Gastrocnemius medialis (tissue), 4 donors: ENCODE data around the gene NECTIN1. TPM values are rescaled to one million over a fixed set of nuclear protein-coding genes. Genes with fewer than 3 reads are reported as not detected.

Source experiments
- ATAC-seq, 2 donors: fragments of 150-250 bp; one replicate each; pipeline ENCODE4 v1.9.1; 2016
- DNase-seq, 2 donors: peaks; one replicate each; pipeline ENCODE4 v3.0.0-alpha.2; 2019
- H3K27ac ChIP-seq, 4 donors: fragments of 200-600 bp; sonication (generic); 1 replicate in 1 of 4; 2 replicates in 3 of 4; pipeline ENCODE4 v1.5.1; 2016 to 2018; ENCODE audit warnings: mild to moderate bottlenecking in 2 of 4, moderate library complexity in 1 of 4
- H3K27me3 ChIP-seq, 3 donors: fragments of 200-600 bp; sonication (generic) in 2 of 3; 1 replicate in 1 of 3; 2 replicates in 2 of 3; pipeline versions ENCODE4 v1.5.1 to v1.6.0; 2016 to 2019; ENCODE audit warnings: mild to moderate bottlenecking in 1 of 3, moderate library complexity in 1 of 3
- H3K36me3 ChIP-seq, 2 donors: fragments of 200-600 bp; sonication (generic) in 1 of 2; one replicate each; pipeline ENCODE4 v1.5.1; 2017 to 2018
- H3K4me1 ChIP-seq, 2 donors: fragments of 200-600 bp; sonication (generic) in 1 of 2; one replicate each; pipeline ENCODE4 v1.5.1; 2016 to 2017; ENCODE audit warnings: mild to moderate bottlenecking in 2 of 2
- H3K4me3 ChIP-seq, 4 donors: fragments of 200-600 bp; sonication (generic) in 3 of 4; 1 replicate in 1 of 4; 2 replicates in 3 of 4; pipeline ENCODE4 v1.5.1; 2016 to 2019; ENCODE audit warnings: mild to moderate bottlenecking in 2 of 4
- H3K9me3 ChIP-seq, 3 donors: fragments of 200-600 bp; sonication (generic) in 2 of 3; 1 replicate in 1 of 3; 2 replicates in 2 of 3; pipeline ENCODE4 v1.5.1; 2016 to 2019
- POLR2A ChIP-seq, 2 donors: fragments of 450-650 bp; IDR thresholded peaks; one replicate each; pipeline ENCODE4 v1.6.1; 2017; ENCODE audit warnings: antibody characterized with exemption in 2 of 2, mild to moderate bottlenecking in 2 of 2, moderate library complexity in 2 of 2
- in situ Hi-C, 4 donors: fragments of 200-750 bp; cut with MboI; loops; one replicate each; pipeline versions ENCODE4 v1.15.0 to v1.8.0; 2017; ENCODE audit warnings: low sequenced_read_pairs in 4 of 4
- intact Hi-C: fragments of 100-400 bp; cut with DNase I; formaldehyde crosslinking; loops from one replicate; pipeline ENCODE4 v1.15.1; 2023; ENCODE audit warnings: low total_unique reads
- total RNA-seq, 4 donors: library from RNA; depleted of rRNA; stranded (reverse); fragments of >200 nt; gene quantifications; one replicate each; pipeline versions ENCODE4 v1.1.0 to v1.2.3, GENCODE V29; 2016
- TF ChIP-seq, protein P1 (sequence below), 5 experiments: fragments of 450-650 bp in 3 of 5; fragments of 200-600 bp in 2 of 5; sonication (generic) in 2 of 5; IDR thresholded peaks in 4 of 5; conservative IDR thresholded peaks in 1 of 5; 1 replicate in 4 of 5; 2 replicates in 1 of 5; pipeline ENCODE4 v1.5.1; 2016 to 2019; ENCODE audit warnings: antibody characterized with exemption in 5 of 5, mild to moderate bottlenecking in 3 of 5, moderate library complexity in 3 of 5

Gene NECTIN1
- total RNA-seq, 4 donors from 2014 or later: 0.66 to 2.2 (median 0.92) TPM

DNA sequence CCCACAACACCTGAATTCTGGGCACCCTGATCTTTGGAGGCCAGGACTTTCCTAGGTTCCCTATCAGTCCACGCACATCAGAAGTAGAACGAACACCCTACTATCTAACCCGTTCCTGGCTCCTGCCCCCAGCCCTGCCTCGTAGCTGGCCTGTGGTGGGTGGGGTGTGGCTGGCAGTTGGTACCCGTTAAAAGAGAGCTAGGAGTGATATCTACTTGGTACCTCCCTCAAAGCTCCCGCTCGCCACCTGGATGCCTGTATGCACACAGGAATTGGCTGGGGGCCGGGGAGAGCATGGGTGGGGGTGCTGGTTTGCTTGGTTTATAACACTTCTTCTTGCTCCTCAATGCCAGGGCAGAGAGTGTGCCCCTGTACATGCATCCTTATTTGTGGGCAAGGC lies 14.0 kb upstream of the NECTIN1 start:
- intact Hi-C loops: no loop called here
- in situ Hi-C loops: loop anchor here in 2 of 4 donors (25.0 kb wide), 1 partner anchor 256 kb away; no protein-coding TSS in a partner anchor
- TF ChIP-seq POLR2A (IDR thresholded peaks at IDR 0.05): no peak
- TF ChIP-seq, protein P1, sequence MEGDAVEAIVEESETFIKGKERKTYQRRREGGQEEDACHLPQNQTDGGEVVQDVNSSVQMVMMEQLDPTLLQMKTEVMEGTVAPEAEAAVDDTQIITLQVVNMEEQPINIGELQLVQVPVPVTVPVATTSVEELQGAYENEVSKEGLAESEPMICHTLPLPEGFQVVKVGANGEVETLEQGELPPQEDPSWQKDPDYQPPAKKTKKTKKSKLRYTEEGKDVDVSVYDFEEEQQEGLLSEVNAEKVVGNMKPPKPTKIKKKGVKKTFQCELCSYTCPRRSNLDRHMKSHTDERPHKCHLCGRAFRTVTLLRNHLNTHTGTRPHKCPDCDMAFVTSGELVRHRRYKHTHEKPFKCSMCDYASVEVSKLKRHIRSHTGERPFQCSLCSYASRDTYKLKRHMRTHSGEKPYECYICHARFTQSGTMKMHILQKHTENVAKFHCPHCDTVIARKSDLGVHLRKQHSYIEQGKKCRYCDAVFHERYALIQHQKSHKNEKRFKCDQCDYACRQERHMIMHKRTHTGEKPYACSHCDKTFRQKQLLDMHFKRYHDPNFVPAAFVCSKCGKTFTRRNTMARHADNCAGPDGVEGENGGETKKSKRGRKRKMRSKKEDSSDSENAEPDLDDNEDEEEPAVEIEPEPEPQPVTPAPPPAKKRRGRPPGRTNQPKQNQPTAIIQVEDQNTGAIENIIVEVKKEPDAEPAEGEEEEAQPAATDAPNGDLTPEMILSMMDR (IDR thresholded peaks at IDR 0.05 in 4 of 5, conservative IDR thresholded peaks at IDR 0.05 in 1 of 5): no peak
- Histone ChIP-seq H3K36me3 (no peaks in the 10 kb centered on the region), H3K4me3 (no peak overlapping the region), H3K27ac (no peak overlapping the region), H3K27me3 (peaks cover 29 to 35% (median 33%) of the 10 kb centered on the region in 3 donors), H3K9me3 (no peaks in the 10 kb centered on the region), H3K4me1 (no peaks in the 10 kb centered on the region)
- DNase-seq (no peak), ATAC-seq (no peak)

DNA sequence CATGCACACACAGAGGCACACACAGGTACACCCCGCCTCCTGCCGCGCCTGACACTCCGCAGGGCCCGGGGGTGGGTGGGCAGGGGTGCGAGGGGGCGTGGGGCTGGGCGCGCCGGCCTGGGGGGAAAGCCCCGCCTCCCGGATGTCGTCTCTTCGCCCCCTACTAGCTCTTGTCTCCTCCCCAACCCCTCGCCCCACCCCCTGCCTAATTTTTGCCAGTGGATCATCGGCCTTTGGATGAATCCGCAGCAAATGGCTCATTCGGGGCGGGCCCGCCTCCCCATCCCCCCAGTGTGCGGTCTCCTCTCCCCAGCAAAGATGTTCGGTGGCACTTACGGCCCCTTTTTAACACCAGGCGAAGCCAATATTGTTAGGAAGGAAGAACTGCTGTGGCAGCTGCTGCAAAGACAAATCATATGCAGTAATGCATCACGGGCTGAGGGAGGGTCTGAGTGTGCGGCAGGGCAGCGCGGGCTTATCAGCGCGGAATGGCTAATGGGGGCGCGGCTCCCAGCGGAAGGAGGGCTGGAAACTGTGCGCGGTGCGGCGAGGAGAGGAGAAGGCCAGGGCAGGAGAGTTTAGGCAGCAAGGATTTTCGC lies 13.4 kb upstream of the NECTIN1 start:
- no peaks in the 10 kb centered on the region for H3K4me1 ChIP-seq
- DNase-seq (no peak), ATAC-seq (no peak)
- H3K36me3 ChIP-seq: no peaks in the 10 kb centered on the region
- TF ChIP-seq POLR2A (IDR thresholded peaks at IDR 0.05): no peak
- TF ChIP-seq, protein P1 (IDR thresholded peaks at IDR 0.05 in 4 of 5, conservative IDR thresholded peaks at IDR 0.05 in 1 of 5): no peak
- peaks cover 29 to 37% (median 33%) of the 10 kb centered on the region in 3 donors for H3K27me3 ChIP-seq
- H3K4me3 ChIP-seq: no peak overlapping the region
- no peak overlapping the region for H3K27ac ChIP-seq
- intact Hi-C loops: no loop called here
- H3K9me3 ChIP-seq: no peaks in the 10 kb centered on the region
- in situ Hi-C loops: loop anchor here in 2 of 4 donors (25.0 kb wide), 1 partner anchor 255 kb away; no protein-coding TSS in a partner anchor

DNA sequence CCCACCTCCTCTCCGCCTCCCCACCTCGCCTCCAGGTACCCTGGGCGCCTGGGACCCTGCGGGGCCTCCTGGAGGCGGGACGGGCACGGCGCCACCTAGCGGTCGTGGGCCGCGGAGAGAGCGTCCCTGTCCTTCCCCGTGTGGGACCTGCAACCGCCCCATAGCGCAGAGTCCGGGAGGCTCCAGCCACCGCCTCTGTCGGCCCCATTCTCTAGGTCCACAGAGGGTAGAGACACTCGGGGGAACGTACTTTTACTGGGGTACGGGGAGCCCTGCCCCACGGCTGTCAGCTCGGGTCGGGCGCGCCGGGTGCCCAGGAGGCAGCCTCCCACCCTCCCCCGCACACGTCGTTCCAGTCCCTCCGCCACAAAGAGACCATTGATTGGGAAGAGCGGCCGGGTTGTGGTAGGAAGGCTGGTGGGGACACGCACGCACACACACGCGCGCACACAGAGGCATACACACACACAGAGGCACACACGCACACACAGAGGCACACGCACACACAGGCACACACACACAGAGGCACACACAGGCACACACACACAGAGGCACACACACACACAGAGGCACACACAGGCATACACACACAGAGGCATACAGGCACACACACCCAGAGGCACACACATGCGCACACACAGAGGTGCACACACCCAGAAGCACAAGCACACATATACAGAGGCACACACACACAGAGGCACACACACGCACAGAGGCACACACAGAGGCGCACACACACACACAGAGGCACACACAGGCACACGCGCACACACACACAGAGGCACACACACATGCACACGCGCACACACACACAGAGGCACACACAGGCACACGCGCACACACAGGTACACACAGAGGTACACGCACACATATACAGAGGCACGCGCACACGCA lies 12.6 kb upstream of the NECTIN1 start:
- peak overlapping the region in 1 of 4 donors; percentile 24 for H3K4me3 ChIP-seq
- no peak overlapping the region for H3K27ac ChIP-seq
- peaks cover 29 to 37% (median 33%) of the 10 kb centered on the region in 3 donors for H3K27me3 ChIP-seq
- no peaks in the 10 kb centered on the region for H3K9me3 ChIP-seq
- intact Hi-C loops: no loop called here
- H3K4me1 ChIP-seq: no peaks in the 10 kb centered on the region
- peak in 1 of 2 donors; percentile 60 for ATAC-seq
- no peaks in the 10 kb centered on the region for H3K36me3 ChIP-seq
- TF ChIP-seq POLR2A (IDR thresholded peaks at IDR 0.05): no peak
- TF ChIP-seq, protein P1 (IDR thresholded peaks at IDR 0.05 in 4 of 5, conservative IDR thresholded peaks at IDR 0.05 in 1 of 5): peak in 4 of 5 experiments; percentile 62 to 76 (median 68)
- in situ Hi-C loops: loop anchor here in 2 of 4 donors (25.0 kb wide), 1 partner anchor 254 kb away; no protein-coding TSS in a partner anchor
- DNase-seq: no peak

DNA sequence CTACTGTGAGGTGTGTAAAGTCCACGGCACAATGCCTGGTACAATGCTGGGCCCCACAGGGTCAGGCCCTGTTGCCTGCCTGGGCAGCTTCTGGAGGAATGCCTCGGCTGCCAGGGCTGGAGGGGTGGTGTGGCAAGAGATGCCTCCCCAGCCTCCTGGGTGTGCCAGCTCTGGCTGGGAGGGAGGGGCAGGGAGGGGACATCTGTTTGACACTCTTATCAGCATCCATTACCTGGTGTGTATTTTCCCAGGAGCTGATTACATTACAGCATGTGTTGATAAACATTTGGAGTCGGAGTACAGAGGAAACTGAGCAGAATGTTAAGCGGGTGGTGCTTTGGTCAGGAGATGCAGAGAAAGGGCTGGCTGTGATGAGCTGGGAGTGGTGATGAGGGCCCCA lies 11.0 kb upstream of the NECTIN1 start:
- intact Hi-C loops: no loop called here
- TF ChIP-seq POLR2A (IDR thresholded peaks at IDR 0.05): no peak
- TF ChIP-seq, protein P1 (IDR thresholded peaks at IDR 0.05 in 4 of 5, conservative IDR thresholded peaks at IDR 0.05 in 1 of 5): no peak
- peaks cover 29 to 37% (median 33%) of the 10 kb centered on the region in 3 donors for H3K27me3 ChIP-seq

More for the DNA sequence above, 11.0 kb upstream of the NECTIN1 start:
- Histone ChIP-seq H3K9me3 (no peaks in the 10 kb centered on the region), H3K4me1 (no peaks in the 10 kb centered on the region), H3K4me3 (no peak overlapping the region), H3K36me3 (no peaks in the 10 kb centered on the region), H3K27ac (no peak overlapping the region)
- DNase-seq (no peak), ATAC-seq (no peak)
- in situ Hi-C loops: loop anchor here in 2 of 4 donors (10.0 to 25.0 kb wide), 3 partner anchors 75 to 365 kb away; no protein-coding TSS in a partner anchor
